Measurements from ENCODE around the gene POLE4. TPM values are rescaled to one million over a fixed set of nuclear protein-coding genes. Genes with fewer than 3 reads are reported as not detected.

Gene POLE4
- total and polyA plus RNA-seq, 2 donors (not counting 1 experiment from before 2014, with no cell fraction given): 23.3 to 53.3 TPM

DNA sequence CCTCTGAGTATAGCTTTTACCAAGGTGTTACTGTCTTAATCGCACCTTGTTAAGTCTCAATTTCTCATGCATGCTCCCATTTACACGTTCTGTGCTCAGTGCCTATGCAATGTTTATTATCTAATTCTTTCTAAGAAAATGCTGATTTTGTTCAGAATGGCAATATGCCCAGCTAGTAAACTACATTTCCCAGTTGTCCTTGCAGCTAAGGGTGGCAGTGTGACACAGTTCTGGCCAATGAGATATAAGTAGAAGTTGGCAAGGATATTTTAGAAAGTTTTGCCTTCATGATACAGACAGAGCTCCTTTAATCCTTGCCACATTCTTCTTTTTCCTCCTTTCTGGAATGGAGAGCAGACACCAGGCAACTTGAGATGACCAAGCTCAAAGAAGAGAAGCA is 45.3 kb downstream of the POLE4 start:
- H4K20me1 ChIP-seq (ENCODE audit: control insufficient read depth, insufficient read depth, low read length, poor library complexity, severe bottlenecking): no peaks in the 10 kb centered on the region
- no peak overlapping the region for H3K9ac ChIP-seq (ENCODE audit: low read length)
- intact Hi-C loops (cut with micrococcal nuclease): no loop called here
- H3K27ac ChIP-seq (ENCODE audit: low read length in 2 of 2): no peak overlapping the region
- no peak overlapping the region for H2AFZ ChIP-seq (ENCODE audit: insufficient read depth, low read depth, low read length, poor library complexity, severe bottlenecking)
- H3K4me2 ChIP-seq (replicated peaks; ENCODE audit: low read depth, low read length, poor library complexity, severe bottlenecking): no peak overlapping the region
- POLR2A ChIA-PET: no interaction called here
- H3K4me3 ChIP-seq (ENCODE audit: control extremely low read depth in 1 of 5, extremely low read depth in 1 of 5, insufficient read depth in 1 of 5, low read depth in 2 of 5, low read length in 4 of 5): no peak overlapping the region
- no peak for DNase-seq
- WGBS (ENCODE audit: insufficient coverage): no CpG with 5 or more reads among the region's 2 CpGs
- Mint-ChIP-seq H3K27ac (no peak overlapping the region), H3K27me3 (no peaks in the 10 kb centered on the region), H3K4me1 (no peaks in the 10 kb centered on the region), H3K4me3 (no peak overlapping the region), H3K9me3 (ENCODE audit: insufficient read depth) (no peaks in the 10 kb centered on the region)
- peaks cover 0 to 4% of the 10 kb centered on the region in 2 experiments for H3K36me3 ChIP-seq (replicated peaks in 1 of 2; ENCODE audit: control extremely low read depth in 1 of 2, control insufficient read depth in 1 of 2, extremely low read depth in 1 of 2, insufficient read depth in 2 of 2, low read length in 1 of 2)
- TF ChIP-seq EZH2 (IDR thresholded peaks at IDR 0.05; ENCODE audit: borderline replicate concordance, insufficient read depth, low read depth, low read length, poor library complexity, severe bottlenecking): no peak
- TF ChIP-seq, protein P1, sequence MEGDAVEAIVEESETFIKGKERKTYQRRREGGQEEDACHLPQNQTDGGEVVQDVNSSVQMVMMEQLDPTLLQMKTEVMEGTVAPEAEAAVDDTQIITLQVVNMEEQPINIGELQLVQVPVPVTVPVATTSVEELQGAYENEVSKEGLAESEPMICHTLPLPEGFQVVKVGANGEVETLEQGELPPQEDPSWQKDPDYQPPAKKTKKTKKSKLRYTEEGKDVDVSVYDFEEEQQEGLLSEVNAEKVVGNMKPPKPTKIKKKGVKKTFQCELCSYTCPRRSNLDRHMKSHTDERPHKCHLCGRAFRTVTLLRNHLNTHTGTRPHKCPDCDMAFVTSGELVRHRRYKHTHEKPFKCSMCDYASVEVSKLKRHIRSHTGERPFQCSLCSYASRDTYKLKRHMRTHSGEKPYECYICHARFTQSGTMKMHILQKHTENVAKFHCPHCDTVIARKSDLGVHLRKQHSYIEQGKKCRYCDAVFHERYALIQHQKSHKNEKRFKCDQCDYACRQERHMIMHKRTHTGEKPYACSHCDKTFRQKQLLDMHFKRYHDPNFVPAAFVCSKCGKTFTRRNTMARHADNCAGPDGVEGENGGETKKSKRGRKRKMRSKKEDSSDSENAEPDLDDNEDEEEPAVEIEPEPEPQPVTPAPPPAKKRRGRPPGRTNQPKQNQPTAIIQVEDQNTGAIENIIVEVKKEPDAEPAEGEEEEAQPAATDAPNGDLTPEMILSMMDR (IDR thresholded peaks at IDR 0.05): no peak
- H3K79me2 ChIP-seq (ENCODE audit: control insufficient read depth, insufficient read depth, low read length): no peaks in the 10 kb centered on the region
- H3K27me3 ChIP-seq (replicated peaks in 1 of 4; ENCODE audit: control extremely low read depth in 1 of 4, control insufficient read depth in 3 of 4, insufficient read depth in 4 of 4, low read length in 3 of 4): no peaks in the 10 kb centered on the region
- peaks cover 0 to 4% (median 0%) of the 10 kb centered on the region in 3 donors for H3K9me3 ChIP-seq (ENCODE audit: control extremely low read depth in 1 of 3, control insufficient read depth in 2 of 3, insufficient read depth in 1 of 3, low read length in 2 of 3)
- CTCF ChIA-PET: no interaction called here
- no peak for ATAC-seq (ENCODE audit: low read depth)
- no peaks in the 10 kb centered on the region for H3K4me1 ChIP-seq (ENCODE audit: control insufficient read depth in 2 of 2, insufficient read depth in 2 of 2, low read length in 2 of 2)

DNA sequence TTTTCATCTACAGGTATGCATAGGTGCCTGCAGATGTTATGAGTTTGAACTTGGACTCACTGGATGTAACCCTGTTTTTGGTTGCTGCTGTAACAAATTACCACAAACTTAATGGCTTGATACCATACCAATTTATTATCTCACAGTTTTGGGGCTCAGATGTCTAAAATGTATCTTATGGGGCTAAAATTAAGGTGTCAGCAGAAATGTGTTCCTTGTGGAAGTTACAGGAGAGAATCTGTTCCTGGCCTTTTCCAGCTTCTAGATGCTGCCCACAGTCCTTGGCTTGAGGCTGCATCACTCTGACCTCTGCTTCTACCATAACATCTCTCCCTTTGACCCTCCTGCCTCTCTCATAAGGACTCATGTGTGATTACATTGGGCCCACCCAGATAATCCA is 47.6 kb downstream of the POLE4 start:
- H3K4me3 Mint-ChIP-seq: no peak overlapping the region
- POLR2A ChIA-PET: no interaction called here

More for the DNA sequence above, 47.6 kb downstream of the POLE4 start:
- Histone ChIP-seq H2AFZ (ENCODE audit: insufficient read depth, low read depth, low read length, poor library complexity, severe bottlenecking) (no peak overlapping the region), H3K4me1 (ENCODE audit: control insufficient read depth in 2 of 2, insufficient read depth in 2 of 2, low read length in 2 of 2) (no peaks in the 10 kb centered on the region), H3K27me3 (replicated peaks in 1 of 4; ENCODE audit: control extremely low read depth in 1 of 4, control insufficient read depth in 3 of 4, insufficient read depth in 4 of 4, low read length in 3 of 4) (no peaks in the 10 kb centered on the region), H3K79me2 (ENCODE audit: control insufficient read depth, insufficient read depth, low read length) (no peaks in the 10 kb centered on the region), H3K27ac (ENCODE audit: low read length in 2 of 2) (no peak overlapping the region), H3K9ac (ENCODE audit: low read length) (no peak overlapping the region), H4K20me1 (ENCODE audit: control insufficient read depth, insufficient read depth, low read length, poor library complexity, severe bottlenecking) (no peaks in the 10 kb centered on the region), H3K9me3 (ENCODE audit: control extremely low read depth in 1 of 3, control insufficient read depth in 2 of 3, insufficient read depth in 1 of 3, low read length in 2 of 3) (no peaks in the 10 kb centered on the region), H3K36me3 (replicated peaks in 1 of 2; ENCODE audit: control extremely low read depth in 1 of 2, control insufficient read depth in 1 of 2, extremely low read depth in 1 of 2, insufficient read depth in 2 of 2, low read length in 1 of 2) (no peaks in the 10 kb centered on the region), H3K4me3 (ENCODE audit: control extremely low read depth in 1 of 5, extremely low read depth in 1 of 5, insufficient read depth in 1 of 5, low read depth in 2 of 5, low read length in 4 of 5) (no peak overlapping the region), H3K4me2 (replicated peaks; ENCODE audit: low read depth, low read length, poor library complexity, severe bottlenecking) (no peak overlapping the region)
- DNase-seq: no peak
- CTCF ChIA-PET: no interaction called here
- intact Hi-C loops (cut with micrococcal nuclease): no loop called here
- TF ChIP-seq, protein P1 (IDR thresholded peaks at IDR 0.05): no peak
- TF ChIP-seq EZH2 (IDR thresholded peaks at IDR 0.05; ENCODE audit: borderline replicate concordance, insufficient read depth, low read depth, low read length, poor library complexity, severe bottlenecking): no peak
- H3K9me3 Mint-ChIP-seq (ENCODE audit: insufficient read depth): no peaks in the 10 kb centered on the region
- no peaks in the 10 kb centered on the region for H3K27me3 Mint-ChIP-seq
- no peak for ATAC-seq (ENCODE audit: low read depth)
- no peaks in the 10 kb centered on the region for H3K4me1 Mint-ChIP-seq
- H3K27ac Mint-ChIP-seq: no peak overlapping the region

Data from B cell (primary cell).